ENCODE data around the gene SLC22A7.

Gene SLC22A7

GRCh38 chr6:43267619-43268354, 30.3 kb upstream of the SLC22A7 start:
- DNase-seq: no peak

- DNase-seq: no peak
Observed at GRCh38 chr6:43268355-43268700, 29.7 kb upstream of the SLC22A7 start.

- no peak for DNase-seq
Observed at GRCh38 chr6:43268782-43269272, 29.2 kb upstream of the SLC22A7 start.

- no peak for DNase-seq
Observed at GRCh38 chr6:43269273-43270007, 28.6 kb upstream of the SLC22A7 start.

DNA sequence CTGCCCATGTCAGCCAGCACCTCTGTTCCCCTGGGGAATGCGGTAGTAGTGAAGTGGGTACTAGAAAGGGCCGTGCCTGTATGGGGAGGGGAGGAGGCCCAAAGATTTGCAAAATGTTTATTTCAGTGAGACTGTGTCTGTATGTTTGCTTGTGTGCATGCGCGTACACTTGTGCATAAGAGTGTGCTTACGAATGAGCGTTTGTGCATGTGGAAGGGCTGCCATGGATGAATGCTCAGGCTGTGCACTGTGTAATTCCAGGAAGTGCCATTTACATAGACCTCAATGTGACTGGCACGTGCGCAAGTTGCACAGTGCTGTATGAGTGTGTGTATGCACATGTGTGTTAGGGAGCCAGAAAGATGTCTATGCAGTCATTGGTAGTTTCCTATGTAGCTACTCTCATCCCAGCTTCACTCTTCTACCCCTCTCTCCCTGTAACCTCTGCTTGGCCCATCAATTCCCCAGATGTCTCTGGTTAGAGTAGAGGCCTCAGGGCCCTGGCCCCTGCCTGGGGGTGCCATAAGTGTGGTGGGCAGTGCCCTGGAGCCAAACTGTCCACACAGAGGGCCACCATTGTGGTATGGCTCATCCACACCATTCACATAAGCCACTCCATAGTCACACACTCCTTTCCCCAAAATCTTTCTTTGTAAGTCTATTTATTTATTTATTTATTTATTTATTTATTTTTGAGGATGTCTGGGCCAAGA, 26.8 kb upstream of the SLC22A7 start:
- DNase-seq: no peak

DNA sequence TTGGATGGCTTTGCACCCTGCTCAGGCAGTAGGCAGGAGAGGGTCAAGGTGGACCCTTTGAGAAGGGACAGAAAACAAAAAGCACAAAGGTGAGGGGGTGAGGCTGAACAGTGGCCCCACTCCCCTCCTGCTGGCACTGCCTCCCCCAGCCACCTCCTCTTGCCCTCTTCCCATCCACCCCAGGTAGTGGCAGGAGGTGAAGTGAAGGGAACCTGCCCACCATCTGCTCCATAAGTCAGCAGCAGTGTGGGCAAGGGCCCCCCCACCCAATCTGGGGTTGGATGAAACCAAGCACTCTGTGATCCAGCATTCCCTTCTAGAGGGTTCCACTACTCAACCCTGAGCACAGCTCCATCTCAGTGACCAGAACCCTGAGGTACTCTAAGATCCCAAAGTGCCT, 26.1 kb upstream of the SLC22A7 start:
- DNase-seq: no peak

DNA sequence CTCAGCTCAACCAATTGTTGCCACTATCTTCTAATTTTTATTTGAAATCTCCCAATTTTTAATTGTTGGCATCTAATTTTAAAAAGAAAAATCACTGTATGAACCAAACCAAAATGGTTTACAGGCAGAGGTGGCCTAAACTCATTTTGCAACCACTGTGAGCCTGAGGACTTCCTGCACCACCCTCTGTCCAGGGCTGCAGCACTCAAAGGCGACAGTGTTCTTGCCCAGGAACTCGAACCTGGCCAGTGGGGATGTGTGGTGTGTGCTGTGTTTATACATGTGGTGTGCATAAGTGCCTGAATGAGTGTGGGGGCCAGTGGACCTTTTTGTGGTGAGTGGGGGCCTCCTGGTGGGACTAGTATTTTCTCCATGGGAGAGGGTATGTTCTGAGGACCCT, 24.4 kb upstream of the SLC22A7 start:
- no peak for DNase-seq

GRCh38 chr6:43274127-43274915, 23.7 kb upstream of the SLC22A7 start:
- DNase-seq: no peak

DNA sequence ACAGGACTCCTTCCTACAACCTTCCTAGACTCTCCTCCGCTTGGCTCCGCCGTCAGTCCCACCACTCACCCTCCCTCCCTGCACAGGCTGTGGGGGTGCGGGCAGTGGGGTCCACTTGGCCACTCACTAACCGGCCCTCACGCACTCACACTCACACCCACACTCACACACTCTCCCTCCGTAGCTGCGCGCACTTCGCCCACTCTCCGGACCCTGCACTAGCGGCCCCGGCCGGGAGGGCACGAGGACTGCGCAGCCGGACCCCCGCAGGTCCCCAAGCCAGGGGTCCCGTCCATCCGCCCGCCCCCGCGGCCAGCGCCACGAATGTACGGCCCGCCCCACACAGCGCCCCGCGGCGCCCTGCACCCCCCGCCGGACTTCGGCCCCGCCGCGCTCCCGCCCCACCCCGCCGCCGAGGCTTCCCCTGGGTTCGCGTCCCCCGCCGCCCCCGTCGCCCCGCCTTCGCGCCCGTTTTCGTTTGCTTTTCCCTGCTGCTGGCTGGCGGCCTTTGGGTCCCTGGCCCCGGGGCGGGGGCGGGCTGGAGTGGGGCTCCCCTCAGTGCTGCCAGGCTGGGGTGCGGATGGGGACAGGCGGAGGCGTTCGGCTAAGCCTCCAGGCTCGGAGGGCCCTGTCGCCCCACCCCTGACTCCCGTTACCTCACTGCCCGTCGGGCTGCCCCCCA, 23.0 kb upstream of the SLC22A7 start:
- DNase-seq: no peak

DNA sequence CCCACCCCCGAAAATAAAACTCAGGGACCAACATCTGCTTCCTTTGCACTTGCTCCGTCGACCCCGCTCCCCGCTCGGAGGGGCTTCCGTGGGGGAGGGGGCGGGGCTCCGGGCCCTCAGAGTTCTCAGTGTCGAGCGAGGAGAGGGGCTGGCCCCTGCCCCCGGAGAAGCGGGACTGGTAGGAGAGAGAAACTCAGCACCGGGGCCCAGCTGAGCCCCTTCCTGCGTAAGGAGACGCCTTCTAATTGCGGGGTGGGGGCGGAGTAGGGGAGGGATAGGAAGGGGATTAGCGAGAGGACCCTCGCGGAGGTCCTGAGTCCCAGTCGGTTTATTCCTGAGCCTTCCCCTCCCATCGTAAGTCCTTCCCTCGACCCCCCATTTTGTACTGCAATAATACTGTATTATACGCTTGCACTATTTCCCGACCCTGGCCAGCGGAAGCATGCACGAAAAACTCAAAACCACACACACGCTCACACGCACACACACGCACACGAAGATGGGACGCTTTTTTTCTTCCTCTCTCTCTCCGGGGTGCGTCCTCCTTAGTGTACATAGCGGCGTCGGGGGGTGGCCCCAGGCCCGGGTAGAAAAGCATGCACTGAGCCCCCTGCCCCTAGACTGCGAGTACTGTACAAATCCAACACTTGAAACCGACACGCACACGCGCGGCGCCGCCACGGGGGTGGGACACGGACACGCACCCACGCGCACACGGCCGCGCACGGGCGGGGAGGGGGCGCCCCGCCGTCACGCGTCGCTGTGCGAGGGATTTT, 22.1 kb upstream of the SLC22A7 start:
- no peak for DNase-seq

- no peak for DNase-seq
Observed at GRCh38 chr6:43276577-43277305, 21.3 kb upstream of the SLC22A7 start.

GRCh38 chr6:43277306-43277642, 20.8 kb upstream of the SLC22A7 start:
- DNase-seq: no peak

- no peak for DNase-seq
Observed at GRCh38 chr6:43277643-43278523, 20.2 kb upstream of the SLC22A7 start.

DNA sequence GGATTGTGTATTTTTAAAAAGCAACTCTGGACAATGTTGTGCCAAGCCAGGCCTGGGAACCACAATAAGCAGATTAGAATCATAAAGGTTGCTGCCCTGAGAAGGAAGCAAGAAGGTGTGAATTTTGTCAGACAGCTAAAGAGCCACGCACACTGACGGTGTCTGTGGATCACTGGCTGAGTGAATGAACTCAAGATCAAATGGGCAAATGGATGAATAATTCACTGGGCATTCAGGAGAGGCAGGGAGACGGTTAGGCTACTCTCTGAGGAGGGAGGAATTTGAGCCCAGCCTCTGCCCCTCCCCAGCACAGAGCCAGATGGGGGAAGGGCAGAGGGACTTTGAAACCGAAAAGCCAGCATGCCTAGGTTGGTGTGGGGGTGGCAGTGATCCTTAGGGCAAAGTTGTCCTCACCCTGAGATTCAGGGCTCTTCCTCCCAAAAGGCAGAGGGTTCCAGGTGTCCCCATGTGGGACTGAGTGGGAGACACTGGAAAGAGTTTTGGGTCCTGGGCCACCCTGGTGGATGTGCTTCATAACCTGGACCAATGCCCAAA, 19.5 kb upstream of the SLC22A7 start:
- no peak for DNase-seq

GRCh38 chr6:43280234-43280633, 17.8 kb upstream of the SLC22A7 start:
- DNase-seq: no peak

GRCh38 chr6:43282060-43282459, 16.0 kb upstream of the SLC22A7 start:
- no peak for DNase-seq

DNA sequence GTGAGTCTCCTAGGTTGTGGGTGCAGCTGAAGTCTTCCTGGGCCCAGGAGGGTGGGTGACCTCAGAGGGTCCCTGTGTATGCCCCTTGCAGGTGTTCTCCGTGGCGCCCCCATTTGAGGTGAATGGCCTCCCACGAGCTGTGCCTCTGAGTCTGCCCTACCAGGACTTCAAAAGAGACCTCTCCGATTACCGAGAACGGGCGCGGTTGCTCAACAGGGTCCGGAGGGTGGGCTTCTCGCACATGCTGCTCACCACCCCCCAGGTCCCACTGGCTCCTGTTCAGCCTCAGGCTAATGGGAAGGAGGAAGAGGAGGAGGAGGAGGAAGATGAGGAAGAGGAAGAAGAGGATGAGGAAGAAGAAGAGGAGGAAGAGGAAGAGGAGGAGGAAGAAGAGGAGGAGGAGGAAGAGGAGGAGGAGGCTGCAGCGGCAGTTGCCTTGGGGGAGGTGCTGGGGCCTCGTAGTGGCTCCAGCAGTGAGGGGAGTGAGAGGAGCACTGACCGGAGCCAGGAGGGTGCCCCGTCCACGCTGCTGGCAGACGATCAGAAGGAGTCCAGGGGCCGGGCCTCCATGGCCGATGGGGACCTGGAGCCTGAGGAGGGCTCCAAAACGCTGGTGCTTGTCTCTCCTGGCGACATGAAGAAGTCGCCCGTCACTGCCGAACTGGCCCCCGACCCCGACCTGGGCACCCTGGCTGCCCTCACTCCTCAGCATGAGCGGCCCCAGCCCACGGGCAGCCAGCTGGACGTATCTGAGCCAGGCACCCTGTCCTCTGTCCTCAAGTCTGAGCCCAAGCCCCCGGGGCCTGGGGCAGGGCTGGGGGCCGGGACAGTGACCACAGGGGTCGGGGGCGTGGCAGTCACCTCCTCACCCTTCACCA, 15.2 kb upstream of the SLC22A7 start:
- no peak for DNase-seq

- DNase-seq: no peak
Observed at GRCh38 chr6:43283514-43283901, 14.6 kb upstream of the SLC22A7 start.

DNA sequence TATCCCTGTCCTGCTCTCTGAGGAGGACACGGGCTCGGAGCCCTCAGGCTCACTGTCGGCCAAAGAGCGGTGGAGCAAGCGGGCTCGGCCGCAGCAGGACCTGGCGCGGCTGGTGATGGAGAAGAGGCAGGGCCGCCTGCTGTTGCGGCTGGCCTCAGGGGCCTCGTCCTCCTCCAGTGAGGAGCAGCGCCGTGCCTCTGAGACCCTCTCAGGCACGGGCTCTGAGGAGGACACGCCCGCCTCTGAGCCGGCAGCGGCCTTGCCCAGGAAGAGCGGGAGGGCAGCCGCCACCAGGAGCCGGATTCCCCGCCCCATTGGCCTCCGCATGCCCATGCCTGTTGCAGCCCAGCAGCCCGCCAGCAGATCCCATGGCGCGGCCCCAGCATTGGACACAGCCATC, 14.2 kb upstream of the SLC22A7 start:
- DNase-seq: no peak

Measured in NCI-H187 treated with DMSO at 0.1 percent for 48 hours (cell line).